Mucosa of descending colon (tissue), 3 donors: ENCODE data around the gene TUBB6. TPM values are rescaled to one million over a fixed set of nuclear protein-coding genes. Genes with fewer than 3 reads are reported as not detected.

Experiments
- ATAC-seq: fragments of 200-7000 bp; cut with Tn5 transposase; one replicate; pipeline ENCODE4 v1.9.1; 2020; ENCODE audit warnings: mild to moderate bottlenecking, moderate library complexity
- DNase-seq, 3 donors: peaks; one replicate each; pipeline ENCODE4 v3.0.0-alpha.2; 2020
- H3K36me3 ChIP-seq: fragments of 200-600 bp; one replicate; pipeline ENCODE4 v1.8.0; 2021; ENCODE audit warnings: low read depth, mild to moderate bottlenecking
- H3K4me1 ChIP-seq: fragments of 200-600 bp; one replicate; pipeline ENCODE4 v1.8.0; 2021; ENCODE audit warnings: low read depth, mild to moderate bottlenecking
- H3K4me3 ChIP-seq: fragments of 200-600 bp; one replicate; pipeline ENCODE4 v1.8.0; 2021; ENCODE audit warnings: mild to moderate bottlenecking
- H3K9me3 ChIP-seq: fragments of 200-600 bp; one replicate; pipeline ENCODE4 v1.8.0; 2021; ENCODE audit warnings: mild to moderate bottlenecking
- CTCF ChIP-seq: fragments of 200-600 bp; IDR thresholded peaks from one replicate; pipeline ENCODE4 v1.8.0; 2022; ENCODE audit warnings: antibody characterized with exemption, mild to moderate bottlenecking
- intact Hi-C, 2 donors: fragments of 100-400 bp; cut with DNase I in 1 of 2; cut with micrococcal nuclease in 1 of 2; formaldehyde crosslinking; loops; one replicate each; pipeline versions ENCODE4 v1.11.0 to v1.11.1; 2022; cut with DNase I, micrococcal nuclease
- total RNA-seq, 3 donors: library from RNA; stranded (reverse); fragmentation: NEBNext Ultra II Directional in 2 of 3; extraction: Animal tissue kit (Norgen Biotek cat#: 25700) in 2 of 3; gene quantifications; one replicate each; pipeline versions ENCODE4 v1.2.1 to v1.2.4, GENCODE V29; 2021 to 2023
- donor health status: DM: no; HTN: no; CAD: no; lungs with moderate emphysema.
- donor health status: DM: no; HTN: no; CAD: no.
- donor health status: DM: no; HTN: yes; CAD: no.

Gene TUBB6
- total RNA-seq, 3 donors from 2014 or later: 9.2 to 116 (median 32.9) TPM

- Histone ChIP-seq H3K4me3 (no peak overlapping the region), H3K9me3 (no peaks in the 10 kb centered on the region), H3K36me3 (no peaks in the 10 kb centered on the region), H3K4me1 (no peaks in the 10 kb centered on the region)
- TF ChIP-seq CTCF: no peak
- ATAC-seq (no peak), DNase-seq (no peak)
- intact Hi-C loops: no loop called here
These were observed 28.8 kb downstream of the TUBB6 start for GRCh38 chr18:12336887-12337286.

- Histone ChIP-seq H3K4me3 (no peak overlapping the region), H3K4me1 (no peaks in the 10 kb centered on the region), H3K9me3 (no peaks in the 10 kb centered on the region), H3K36me3 (no peaks in the 10 kb centered on the region)
- intact Hi-C loops: no loop called here
- ATAC-seq (no peak), DNase-seq (no peak)
- TF ChIP-seq CTCF: no peak
These were observed 30.3 kb downstream of the TUBB6 start for GRCh38 chr18:12338382-12338781.

GRCh38 chr18:12340945-12341660, 33.1 kb downstream of the TUBB6 start:
- no peak for TF ChIP-seq CTCF
- Histone ChIP-seq H3K4me1 (no peaks in the 10 kb centered on the region), H3K36me3 (peaks cover 5% of the 10 kb centered on the region), H3K4me3 (no peak overlapping the region), H3K9me3 (no peaks in the 10 kb centered on the region)
- intact Hi-C loops: no loop called here
- no peak for ATAC-seq
- no peak for DNase-seq

GRCh38 chr18:12342661-12343060, 34.6 kb downstream of the TUBB6 start:
- no peak overlapping the region for H3K4me3 ChIP-seq
- intact Hi-C loops: no loop called here
- no peak for DNase-seq
- no peaks in the 10 kb centered on the region for H3K9me3 ChIP-seq
- peaks cover 5% of the 10 kb centered on the region for H3K36me3 ChIP-seq
- TF ChIP-seq CTCF: no peak
- no peak for ATAC-seq
- H3K4me1 ChIP-seq: no peaks in the 10 kb centered on the region

- no peak overlapping the region for H3K4me3 ChIP-seq
- no peaks in the 10 kb centered on the region for H3K4me1 ChIP-seq
- TF ChIP-seq CTCF: no peak
- intact Hi-C loops: no loop called here
- DNase-seq (no peak), ATAC-seq (no peak)
- H3K36me3 ChIP-seq: peaks cover 5% of the 10 kb centered on the region
- no peaks in the 10 kb centered on the region for H3K9me3 ChIP-seq
These were observed 37.6 kb downstream of the TUBB6 start for GRCh38 chr18:12345491-12346239.
